CD1c-positive myeloid dendritic cell (primary cell): ENCODE data around the gene FBXO3.

Source experiments
- DNase-seq: peaks from one replicate; pipeline ENCODE4 v3.0.0-alpha.2; 2016; ENCODE audit errors: extremely low spot score

FBXO3 gene

DNA sequence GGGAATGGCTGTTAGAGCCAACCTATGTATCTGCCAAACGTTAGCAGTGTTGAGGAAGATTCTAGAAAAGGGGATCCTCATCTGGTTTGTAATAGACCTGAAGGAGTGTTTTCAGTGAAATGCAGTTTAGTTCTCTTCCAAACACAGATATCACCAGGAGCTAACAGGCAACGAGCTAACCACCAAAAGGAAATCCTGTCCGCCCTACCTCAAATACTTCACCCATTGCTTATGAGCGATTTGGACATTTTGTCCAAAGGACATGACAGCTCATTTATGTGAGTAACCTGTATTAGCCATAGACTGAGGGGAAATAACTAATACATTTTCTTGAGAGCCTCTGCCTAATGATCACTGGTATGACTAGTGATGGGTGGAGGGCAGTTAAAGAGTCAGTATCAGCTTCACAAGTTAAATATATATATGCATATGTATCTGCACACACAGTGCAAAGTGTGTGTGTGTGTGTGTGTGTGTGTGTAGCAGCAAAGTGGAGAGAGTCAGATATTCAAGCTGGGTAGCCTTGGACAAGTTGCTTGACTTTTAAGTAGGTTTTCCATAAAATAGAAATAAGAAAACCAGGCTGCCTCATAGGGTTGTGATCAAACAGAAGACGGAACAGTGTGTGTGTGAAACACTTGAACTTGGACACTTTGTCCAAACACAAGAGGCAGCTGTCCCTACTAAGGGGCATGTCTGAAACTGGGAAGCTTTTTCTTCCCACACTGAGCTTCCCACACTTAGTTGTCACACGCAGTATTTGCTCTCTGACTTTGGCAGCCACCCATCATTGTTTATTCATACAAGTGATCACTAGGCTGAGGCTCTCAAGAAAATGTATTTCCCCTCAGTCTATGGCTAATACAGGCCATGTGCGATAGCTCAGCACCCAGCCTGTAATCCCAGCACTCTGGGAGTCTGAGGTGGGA lies 72.8 kb downstream of the FBXO3 start:
- DNase-seq = peak; percentile 35

DNA sequence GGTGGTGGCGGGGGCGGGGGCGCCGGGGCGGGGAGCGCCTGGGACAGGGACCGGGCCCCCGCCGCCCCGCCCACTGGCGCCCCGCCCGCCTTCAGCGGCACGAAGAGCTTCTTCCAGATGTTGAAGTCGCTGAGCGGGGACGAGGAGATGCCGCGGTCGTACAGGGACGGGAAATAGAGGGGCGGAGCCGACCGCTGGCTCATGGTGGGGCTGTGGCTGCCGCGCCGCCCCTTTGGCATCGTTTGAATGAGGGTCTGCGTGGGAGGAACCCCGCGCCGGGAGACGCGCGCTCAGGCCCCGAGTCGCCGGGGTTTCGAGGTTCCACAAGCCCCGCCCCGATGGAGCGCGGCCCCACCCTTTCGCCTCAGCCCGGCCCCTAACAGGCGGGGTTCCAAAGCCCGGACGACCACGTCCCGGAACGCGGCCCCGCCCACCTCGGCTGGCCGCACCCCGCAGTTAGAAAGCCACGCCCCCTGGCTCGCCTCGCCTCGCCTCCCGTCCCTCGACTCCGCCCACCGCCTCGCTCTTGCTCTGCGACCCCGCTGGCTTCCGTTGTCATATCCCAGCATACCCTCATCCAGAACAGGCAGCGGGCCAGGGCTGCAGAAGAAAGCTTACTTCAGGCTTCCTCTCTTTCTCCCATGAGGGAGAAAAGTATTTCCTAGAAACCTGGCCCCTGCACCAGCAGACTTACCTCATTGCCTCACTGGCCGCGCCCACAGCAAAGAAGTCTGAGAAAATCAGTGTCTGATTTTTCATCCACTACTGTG lies 73.6 kb downstream of the FBXO3 start, which contains the start of gene C11orf91:
C11orf91 (minus strand) TSS at position 325 of the 770 bp plus-strand sequence; CDS start at position 239, 86 bp downstream.
- peak; percentile 93 for DNase-seq

DNA sequence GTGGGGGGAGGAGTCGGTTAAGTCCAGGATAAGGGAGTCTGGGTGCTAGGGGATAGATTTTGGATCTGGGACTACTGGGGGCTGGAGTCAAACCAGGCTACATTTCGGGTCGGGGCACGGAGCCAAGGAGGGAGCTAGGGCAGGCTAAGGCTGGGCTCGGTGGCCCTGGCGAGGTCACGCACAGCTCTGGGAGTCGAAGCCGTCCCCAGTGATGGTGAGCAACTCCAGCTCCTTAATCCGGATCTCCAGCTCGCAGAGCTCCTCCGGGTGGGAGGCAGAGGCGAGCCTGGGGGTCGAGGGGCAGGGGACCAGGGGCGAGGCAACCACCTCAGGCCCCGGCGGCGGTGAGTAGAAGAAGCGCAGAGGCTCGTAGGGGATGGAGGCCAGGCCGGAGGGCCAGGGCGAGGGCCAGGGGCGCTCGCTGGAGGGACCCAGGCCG lies 74.2 kb downstream of the FBXO3 start:
- DNase-seq = no peak

DNA sequence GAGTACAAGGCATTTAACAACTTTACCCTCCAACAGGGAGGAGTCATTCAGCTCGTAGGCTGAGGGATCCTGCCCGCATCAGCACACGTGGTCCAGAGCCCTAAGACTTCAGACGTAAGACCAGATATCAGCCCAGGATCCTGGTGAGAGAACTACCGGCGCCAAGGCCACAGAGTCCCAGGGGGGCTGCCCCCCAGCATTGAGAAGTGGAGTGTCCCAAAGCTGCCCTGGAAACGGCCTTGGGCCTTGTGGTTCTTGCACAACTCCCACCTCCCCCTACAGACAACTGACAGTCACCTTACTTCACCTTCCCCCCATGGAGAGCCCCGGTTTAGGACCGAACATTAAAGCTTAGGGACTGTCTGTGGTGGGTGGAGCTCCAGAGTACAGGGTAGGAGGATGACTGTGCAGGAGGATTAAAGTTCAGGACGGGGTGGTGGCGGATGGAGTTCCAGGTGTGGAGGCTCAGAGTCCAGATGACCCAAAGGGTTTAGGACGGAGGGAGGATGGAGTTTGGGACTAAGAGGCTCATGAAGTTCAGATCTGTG lies 74.7 kb downstream of the FBXO3 start:
- no peak for DNase-seq

DNA sequence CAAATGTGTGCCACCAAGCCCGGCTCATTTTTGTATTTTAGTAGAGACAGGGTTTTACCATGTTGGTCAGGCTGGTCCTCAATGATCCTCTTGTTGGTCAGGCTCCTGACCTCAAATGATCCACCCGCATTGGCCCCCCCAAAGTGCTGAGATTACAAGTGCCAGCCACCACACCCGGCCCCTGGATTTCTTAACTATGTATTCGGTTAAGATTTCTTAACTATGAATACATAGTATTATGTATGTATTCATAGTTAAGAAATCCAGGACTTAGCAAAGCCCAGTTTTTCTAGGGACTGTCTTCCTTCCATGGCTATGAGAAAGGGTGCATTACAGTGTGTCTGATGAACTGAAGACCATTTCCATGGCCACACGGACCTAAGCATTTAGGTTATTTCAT lies 75.4 kb downstream of the FBXO3 start:
- DNase-seq = no peak

DNA sequence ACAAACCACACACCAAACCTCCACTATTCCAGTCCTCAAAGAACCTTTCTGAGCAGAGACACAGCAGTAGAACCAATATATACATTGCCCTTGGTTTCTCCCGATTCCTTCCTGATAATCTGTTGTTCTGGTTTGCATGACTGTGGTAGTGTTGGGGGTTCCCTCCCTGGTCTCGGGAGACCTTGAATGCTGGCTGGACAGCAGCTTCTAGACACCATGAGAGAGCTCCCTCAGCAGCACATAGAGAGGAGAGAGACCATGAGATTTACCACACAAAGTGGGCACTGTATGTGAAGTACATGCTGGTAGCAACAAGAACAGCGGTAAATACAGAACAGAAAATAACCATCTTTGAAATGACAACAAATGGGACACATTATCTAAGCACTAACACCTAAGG lies 76.3 kb downstream of the FBXO3 start:
- no peak for DNase-seq

DNA sequence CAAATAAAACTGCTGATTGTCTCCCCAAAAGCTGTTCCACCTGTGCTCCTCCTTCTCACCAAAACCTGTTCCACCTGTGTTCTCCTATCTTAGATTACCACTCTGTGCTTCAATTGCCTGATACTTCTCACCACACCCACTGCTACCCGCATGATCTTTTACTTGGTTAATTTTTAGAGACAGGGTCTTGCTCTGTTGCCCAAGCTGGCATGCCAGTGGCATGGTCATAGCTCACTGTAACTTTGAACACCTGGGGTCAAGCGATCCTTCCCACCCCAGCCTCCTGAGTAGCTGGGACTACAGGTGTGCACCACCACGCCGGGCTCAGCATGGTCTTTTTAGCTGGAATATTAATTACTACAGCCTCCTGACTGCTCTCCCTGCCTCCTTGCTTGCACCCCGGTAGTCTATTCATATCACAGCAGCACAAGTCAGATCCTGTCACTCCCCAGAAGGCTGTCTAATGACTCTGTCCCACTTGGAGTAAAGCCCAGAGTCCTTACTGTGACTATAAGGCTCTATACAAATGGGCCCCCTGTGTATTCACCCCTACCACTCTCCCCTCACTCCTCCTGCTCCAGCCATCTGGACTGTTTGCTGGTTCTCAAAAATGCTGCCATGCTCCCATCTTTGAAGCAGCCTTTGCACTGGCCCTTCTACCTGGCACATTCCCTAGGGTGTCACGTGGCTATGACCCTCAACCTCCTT lies 77.2 kb downstream of the FBXO3 start:
- no peak for DNase-seq

DNA sequence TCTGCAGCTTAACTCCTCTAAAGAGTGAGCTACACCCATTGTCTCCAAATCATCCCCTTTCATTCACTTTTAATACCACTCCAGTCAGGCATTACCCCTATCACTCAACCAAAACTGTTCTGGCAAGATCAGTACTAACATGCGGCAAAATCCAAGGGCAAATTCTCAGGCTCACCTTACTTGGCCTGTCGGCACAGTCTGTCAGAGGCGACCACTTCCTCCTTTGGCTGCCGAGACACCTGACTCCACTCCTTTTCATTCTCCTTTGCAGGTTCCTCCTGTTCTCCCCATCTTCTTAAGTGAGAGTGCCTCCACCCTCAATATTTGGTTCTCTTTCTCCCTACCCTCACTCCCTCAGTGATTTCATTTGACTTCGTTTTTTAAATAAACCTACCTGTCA lies 77.9 kb downstream of the FBXO3 start:
- DNase-seq = no peak

DNA sequence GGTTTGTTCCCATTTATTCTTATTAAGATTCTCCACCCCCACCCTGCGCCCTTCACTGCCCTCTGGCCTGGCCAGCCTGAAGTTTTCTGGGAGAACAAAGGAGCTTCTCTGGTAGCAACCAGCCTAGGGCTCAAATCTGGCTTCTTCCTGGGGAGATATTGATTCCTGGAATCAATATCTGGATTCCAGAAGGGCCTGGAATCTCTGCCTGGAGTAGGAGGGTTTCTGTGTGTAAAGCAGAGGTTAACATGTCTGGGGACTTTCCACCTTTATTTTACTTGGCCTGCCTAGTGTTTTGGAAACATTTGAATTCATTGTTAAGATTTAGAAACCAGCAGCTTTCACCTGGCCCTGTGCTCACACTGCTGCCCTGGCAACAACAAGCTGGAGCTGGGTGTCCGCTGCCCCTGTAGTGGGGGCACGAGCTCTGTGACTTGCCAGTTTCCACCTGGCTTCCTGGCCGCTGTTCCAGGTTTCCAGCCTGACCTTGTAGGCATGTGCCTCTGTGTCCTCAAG lies 79.2 kb downstream of the FBXO3 start:
- no peak for DNase-seq

DNA sequence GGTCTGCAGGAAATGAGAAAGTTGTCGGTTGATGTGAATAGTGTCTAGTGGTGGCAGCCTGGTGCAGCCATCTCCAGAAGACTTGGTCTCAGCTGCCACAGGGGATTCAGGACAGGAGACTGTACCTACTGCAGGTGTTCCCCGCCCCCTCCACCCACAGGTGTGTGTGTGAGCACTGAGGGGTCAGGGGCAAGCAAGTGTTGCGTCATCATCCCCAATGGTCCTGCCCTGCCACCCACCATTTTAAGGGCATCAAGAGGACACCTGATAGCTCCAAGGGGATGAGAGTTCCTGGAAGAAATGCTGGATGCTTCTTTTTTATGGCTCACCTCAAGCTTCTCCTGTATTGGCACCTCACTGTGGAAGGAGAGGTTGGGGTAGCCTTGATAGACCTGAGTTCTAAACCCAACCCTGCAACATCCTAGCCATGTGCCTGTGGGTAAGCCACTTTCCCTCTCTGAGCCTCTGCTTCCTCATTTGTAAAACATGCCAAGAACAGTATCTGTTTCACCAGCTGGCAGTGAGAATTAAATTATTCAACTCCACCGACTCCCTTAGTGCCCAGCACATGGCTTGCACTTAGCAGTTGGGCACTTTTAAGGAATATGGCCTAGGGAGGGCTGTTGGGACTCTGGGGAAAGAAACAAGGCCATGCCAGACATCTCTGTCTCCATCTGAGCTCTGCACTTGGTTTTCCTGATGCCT lies 79.8 kb downstream of the FBXO3 start:
- DNase-seq = peak; percentile 10

DNA sequence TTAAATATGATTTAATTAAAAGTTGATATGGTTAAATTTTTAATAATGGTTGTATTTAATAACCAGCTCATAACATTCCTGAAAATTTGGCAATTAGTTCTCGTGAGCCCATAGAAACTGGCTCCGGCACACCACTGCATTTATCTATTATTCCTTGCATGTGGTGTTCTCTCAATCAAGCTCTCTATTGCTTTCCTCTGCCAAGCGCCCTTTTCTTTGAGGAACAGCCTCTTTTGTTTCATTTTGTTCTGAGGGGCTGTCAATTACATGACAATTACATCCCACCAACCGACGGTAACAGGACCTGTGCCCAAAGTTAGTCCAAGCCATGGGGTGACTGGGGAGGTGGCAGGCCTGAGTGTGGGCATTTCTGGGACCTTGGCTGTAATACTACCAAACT lies 81.8 kb downstream of the FBXO3 start:
- DNase-seq = no peak

DNA sequence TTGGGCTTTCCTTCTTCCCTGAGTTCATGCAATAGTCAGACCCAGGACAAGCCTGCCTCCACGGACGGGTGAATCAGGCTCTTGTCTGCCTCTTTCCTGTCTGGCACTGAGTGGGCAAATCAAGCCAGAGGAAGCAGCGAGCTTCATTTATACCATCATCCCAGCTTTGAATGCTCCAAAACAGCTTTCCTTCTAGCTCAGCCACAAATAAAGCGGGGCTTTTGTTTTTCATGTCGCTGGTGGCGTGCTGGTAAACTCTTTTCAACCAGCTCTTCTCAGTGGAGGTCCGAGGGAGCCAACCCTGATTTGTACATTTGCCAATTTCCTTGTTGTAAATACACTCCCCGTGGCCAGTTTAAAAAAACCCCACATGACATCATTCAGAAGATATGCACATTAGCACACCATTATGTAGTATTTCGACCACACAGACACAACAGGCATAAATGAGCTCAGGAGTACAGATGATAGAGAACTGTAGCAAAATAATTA lies 82.3 kb downstream of the FBXO3 start:
- DNase-seq = no peak

DNA sequence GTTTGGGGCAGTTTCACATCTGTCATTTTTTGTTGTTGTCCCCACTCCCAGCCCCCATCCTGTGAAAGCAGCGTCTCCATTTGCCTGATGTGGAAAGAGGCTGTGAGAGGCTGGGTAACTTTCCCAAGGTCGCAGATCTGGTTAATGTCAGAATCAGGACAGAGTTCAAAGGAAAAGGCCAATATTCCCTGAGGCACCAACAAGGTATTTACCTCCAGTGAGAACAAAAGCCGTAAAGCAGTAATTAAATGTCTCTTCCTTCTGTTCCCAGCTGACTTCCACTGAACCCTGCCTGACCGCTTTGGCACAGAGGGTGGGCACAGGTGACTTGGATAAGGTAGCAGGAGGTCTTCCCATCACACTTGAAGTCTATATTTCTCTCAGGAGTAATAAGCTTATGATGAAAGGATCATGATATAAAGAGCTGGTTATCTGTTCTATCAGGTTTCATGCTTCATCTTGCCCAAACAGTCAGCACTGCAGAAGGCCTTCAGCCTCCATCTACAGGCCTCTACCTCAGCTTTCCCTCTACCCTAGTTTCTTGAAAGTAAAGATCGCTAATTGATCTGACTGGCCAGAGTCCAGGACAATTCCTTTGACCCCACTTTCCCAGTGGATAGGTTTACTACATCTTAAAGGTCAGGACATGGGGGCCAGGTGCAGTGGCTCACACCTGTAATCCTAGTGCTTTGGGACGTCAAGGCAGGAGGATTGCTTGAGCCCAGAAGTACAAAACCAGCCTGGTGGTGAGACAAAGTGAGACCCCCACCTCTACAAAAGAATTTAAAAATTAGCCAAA lies 83.1 kb downstream of the FBXO3 start:
- no peak for DNase-seq
